HG03439 (cell line): Measurements from ENCODE around the gene LYPD1.
"Not testable (repeated sequence)": the region's sequence is repeated elsewhere in the genome, so short reads cannot be mapped to it uniquely, and the experiment has no call there.

Experiments
- ATAC-seq: cut with Tn5 transposase; IDR thresholded peaks from one replicate; pipeline ENCODE4 v1.9.1; 2021; ENCODE audit warnings: mild to moderate bottlenecking, moderate library complexity; ENCODE audit not compliant: unreplicated experiment

LYPD1 gene

GRCh38 chr2:132669908-132670495 is at the start of gene LYPD1:
Gene LYPD1 (minus strand): TSS chr2:132670205. CDS start chr2:132669932, 273 bp downstream.
- no peak for ATAC-seq

GRCh38 chr2:132719480-132719879 is 49.5 kb upstream of the LYPD1 start:
- ATAC-seq = no peak

GRCh38 chr2:132716954-132717353 is 46.9 kb upstream of the LYPD1 start:
- ATAC-seq = no peak

GRCh38 chr2:132715386-132716351 is 45.7 kb upstream of the LYPD1 start:
- ATAC-seq = no peak

- no peak for ATAC-seq
Measured at GRCh38 chr2:132703396-132703795, 33.4 kb upstream of the LYPD1 start.

GRCh38 chr2:132701810-132702209 is 31.8 kb upstream of the LYPD1 start:
- ATAC-seq = no peak

- not testable (repeated sequence) for ATAC-seq
Measured at GRCh38 chr2:132699802-132700201, 29.8 kb upstream of the LYPD1 start.

- ATAC-seq = not testable (repeated sequence)
Measured at GRCh38 chr2:132698347-132698746, 28.3 kb upstream of the LYPD1 start.

- no peak for ATAC-seq
Measured at GRCh38 chr2:132697556-132698205, 27.7 kb upstream of the LYPD1 start.

- no peak for ATAC-seq
Measured at GRCh38 chr2:132692816-132693215, 22.8 kb upstream of the LYPD1 start.

- ATAC-seq = no peak
Measured at GRCh38 chr2:132691556-132691955, 21.6 kb upstream of the LYPD1 start.

- ATAC-seq = no peak
Measured at GRCh38 chr2:132690664-132691303, 20.8 kb upstream of the LYPD1 start.

- ATAC-seq = no peak
Measured at GRCh38 chr2:132681766-132682165, 11.8 kb upstream of the LYPD1 start.

- ATAC-seq = no peak
Measured at GRCh38 chr2:132680544-132680943, 10.5 kb upstream of the LYPD1 start.

- no peak for ATAC-seq
Measured at GRCh38 chr2:132678483-132678882, 8.5 kb upstream of the LYPD1 start.

GRCh38 chr2:132677661-132678060 is 7.7 kb upstream of the LYPD1 start:
- ATAC-seq = no peak

GRCh38 chr2:132676999-132677398 is 7.0 kb upstream of the LYPD1 start:
- no peak for ATAC-seq

- no peak for ATAC-seq
Measured at GRCh38 chr2:132671151-132671835, 1.3 kb upstream of the LYPD1 start.

GRCh38 chr2:132670496-132671150 is 618 bp upstream of the LYPD1 start:
- no peak for ATAC-seq
